Omental fat pad (tissue), 4 donors: ENCODE results near the gene USP54. TPM values are rescaled to one million over a fixed set of nuclear protein-coding genes. Genes with fewer than 3 reads are reported as not detected.

Source experiments
- ATAC-seq: fragments of 150-250 bp; one replicate; pipeline ENCODE4 v1.9.1; 2016; ENCODE audit warnings: mild to moderate bottlenecking, moderate library complexity; ENCODE audit not compliant: low FRiP score
- DNase-seq: peaks from one replicate; pipeline ENCODE4 v3.0.0-alpha.2; 2019; ENCODE audit warnings: low spot score
- CTCF ChIP-seq, 3 donors: fragments of 450-650 bp; IDR thresholded peaks; one replicate each; pipeline ENCODE4 v1.5.1; 2016 to 2017; ENCODE audit warnings: antibody characterized with exemption in 3 of 3, mild to moderate bottlenecking in 3 of 3, moderate library complexity in 2 of 3
- total RNA-seq, 4 donors: library from RNA; depleted of rRNA; stranded (reverse); fragments of >200 nt; gene quantifications; one replicate each; pipeline ENCODE4 v1.1.0, GENCODE V29; 2016

The USP54 gene
- total RNA-seq, 4 donors from 2014 or later = 9.2 to 28.1 (median 20.2) TPM

- ATAC-seq = no peak
- DNase-seq = no peak
- no peak for TF ChIP-seq CTCF (IDR thresholded peaks at IDR 0.05)
Observed at GRCh38 chr10:73553761-73554160, 37.4 kb downstream of the USP54 start.

GRCh38 chr10:73552819-73553715 is 38.1 kb downstream of the USP54 start:
- ATAC-seq = no peak
- no peak for TF ChIP-seq CTCF (IDR thresholded peaks at IDR 0.05)
- no peak for DNase-seq

GRCh38 chr10:73551515-73551914 is 39.6 kb downstream of the USP54 start:
- ATAC-seq (no peak), DNase-seq (no peak)
- no peak for TF ChIP-seq CTCF (IDR thresholded peaks at IDR 0.05)

- no peak for ATAC-seq
- DNase-seq = no peak
- no peak for TF ChIP-seq CTCF (IDR thresholded peaks at IDR 0.05)
Observed at GRCh38 chr10:73545357-73545756, 45.8 kb downstream of the USP54 start.

GRCh38 chr10:73537709-73538108 is 53.4 kb downstream of the USP54 start:
- TF ChIP-seq CTCF (IDR thresholded peaks at IDR 0.05) = no peak
- ATAC-seq (no peak), DNase-seq (no peak)

- TF ChIP-seq CTCF (IDR thresholded peaks at IDR 0.05) = no peak
- DNase-seq (no peak), ATAC-seq (no peak)
Observed at GRCh38 chr10:73537288-73537687, 53.9 kb downstream of the USP54 start.

- no peak for ATAC-seq
- DNase-seq = no peak
- TF ChIP-seq CTCF (IDR thresholded peaks at IDR 0.05) = no peak
Observed at GRCh38 chr10:73534857-73535256, 56.3 kb downstream of the USP54 start.
